Measurements from ENCODE around the gene RXRA. TPM values are rescaled to one million over a fixed set of nuclear protein-coding genes. Genes with fewer than 3 reads are reported as not detected.

RXRA gene
- total RNA-seq, 4 donors from 2014 or later: 41.8 to 83.1 (median 50.4) TPM

DNA sequence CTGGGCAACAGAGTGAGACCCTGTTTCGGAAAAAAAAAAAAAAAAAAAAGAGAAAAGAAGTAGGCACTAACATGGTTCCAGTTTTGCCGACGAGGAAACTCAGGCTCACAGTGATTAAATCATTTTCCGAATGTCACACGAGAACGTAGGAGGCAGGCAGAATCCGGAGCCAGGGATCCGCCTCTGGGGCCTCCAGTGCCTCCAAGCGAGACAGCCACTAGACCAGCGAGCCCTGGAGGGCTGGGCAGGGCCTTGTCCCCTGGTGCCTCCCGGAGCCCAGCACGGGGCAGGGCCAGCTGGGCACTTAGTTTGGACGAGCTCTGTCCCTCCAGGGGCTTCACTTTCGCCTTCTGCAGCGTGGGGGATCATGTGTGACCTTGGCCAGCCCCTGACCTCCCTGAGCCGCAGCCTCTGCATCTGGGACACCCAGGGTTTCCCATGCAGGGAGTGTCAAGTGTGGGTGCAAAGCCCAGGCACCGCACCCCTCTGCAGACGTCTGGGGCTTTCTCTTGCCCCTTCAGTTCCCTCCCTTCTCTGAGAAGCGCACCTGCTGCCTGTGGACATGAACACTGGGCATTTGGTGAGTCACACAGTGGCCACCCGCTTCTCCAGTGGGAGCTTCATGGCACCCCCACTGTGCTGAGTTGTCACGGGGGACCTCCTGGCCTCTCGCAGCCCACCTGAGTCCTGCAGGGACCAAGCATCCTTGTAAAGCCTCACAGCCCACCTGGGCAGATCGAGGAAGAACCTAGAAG lies 80.3 kb downstream of the RXRA start:
- Histone ChIP-seq H3K4me1 (peaks cover 90 to 100% (median 95%) of the 10 kb centered on the region in 3 donors), H3K27ac (peak overlapping the region; percentile 85 to 91 (median 87)), H3K36me3 (peaks cover 0 to 69% (median 8%) of the 10 kb centered on the region in 3 donors), H3K27me3 (no peaks in the 10 kb centered on the region), H3K4me3 (peak overlapping the region in 3 of 4 donors; percentile 15 to 52 (median 28)), H3K9me3 (no peaks in the 10 kb centered on the region)
- no peak for DNase-seq
- WGBS, 2 donors: 29 to 47% methylated on average over 11 to 15 of the region's 23 CpGs
- TF ChIP-seq, protein P1, sequence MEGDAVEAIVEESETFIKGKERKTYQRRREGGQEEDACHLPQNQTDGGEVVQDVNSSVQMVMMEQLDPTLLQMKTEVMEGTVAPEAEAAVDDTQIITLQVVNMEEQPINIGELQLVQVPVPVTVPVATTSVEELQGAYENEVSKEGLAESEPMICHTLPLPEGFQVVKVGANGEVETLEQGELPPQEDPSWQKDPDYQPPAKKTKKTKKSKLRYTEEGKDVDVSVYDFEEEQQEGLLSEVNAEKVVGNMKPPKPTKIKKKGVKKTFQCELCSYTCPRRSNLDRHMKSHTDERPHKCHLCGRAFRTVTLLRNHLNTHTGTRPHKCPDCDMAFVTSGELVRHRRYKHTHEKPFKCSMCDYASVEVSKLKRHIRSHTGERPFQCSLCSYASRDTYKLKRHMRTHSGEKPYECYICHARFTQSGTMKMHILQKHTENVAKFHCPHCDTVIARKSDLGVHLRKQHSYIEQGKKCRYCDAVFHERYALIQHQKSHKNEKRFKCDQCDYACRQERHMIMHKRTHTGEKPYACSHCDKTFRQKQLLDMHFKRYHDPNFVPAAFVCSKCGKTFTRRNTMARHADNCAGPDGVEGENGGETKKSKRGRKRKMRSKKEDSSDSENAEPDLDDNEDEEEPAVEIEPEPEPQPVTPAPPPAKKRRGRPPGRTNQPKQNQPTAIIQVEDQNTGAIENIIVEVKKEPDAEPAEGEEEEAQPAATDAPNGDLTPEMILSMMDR (IDR thresholded peaks at IDR 0.05): no peak
- TF ChIP-seq POLR2A (IDR thresholded peaks at IDR 0.05): no peak
- intact Hi-C loops (cut with DNase I): no loop called here

DNA sequence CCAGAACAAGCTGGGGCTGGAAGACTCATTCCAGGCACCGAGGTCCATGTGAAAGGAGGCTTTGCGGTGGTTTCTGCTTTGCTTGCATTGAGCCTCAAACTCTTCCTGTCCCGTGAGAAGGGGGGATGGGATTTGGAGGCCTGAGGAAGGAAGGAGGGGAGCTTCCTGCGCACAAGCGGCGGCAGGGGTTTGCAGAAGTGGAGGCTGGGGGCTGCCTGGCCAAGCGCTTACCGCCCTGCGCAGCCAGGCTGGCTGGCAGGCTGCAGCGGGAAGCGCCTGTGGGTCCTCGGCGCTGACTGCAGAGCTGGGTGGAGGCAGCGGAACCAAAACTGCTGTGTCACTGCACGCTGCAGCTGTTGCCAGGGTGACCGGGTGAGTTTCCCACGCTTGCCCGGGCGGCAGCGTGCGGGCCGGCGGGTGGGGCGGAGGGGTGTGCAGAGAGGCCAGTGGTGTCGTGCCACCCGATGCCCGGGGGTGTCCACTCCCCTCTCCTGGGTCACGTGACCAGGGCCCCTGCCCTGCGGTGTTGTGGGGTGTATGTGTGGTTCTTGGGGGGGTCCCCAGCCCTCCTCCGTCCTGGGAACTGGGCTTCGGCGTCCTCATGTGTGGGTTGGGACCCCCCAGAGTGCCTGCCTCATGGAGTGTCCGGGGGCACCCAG lies 81.0 kb downstream of the RXRA start:
- Histone ChIP-seq H3K9me3 (no peaks in the 10 kb centered on the region), H3K4me3 (peak overlapping the region in 3 of 4 donors; percentile 15 to 52 (median 28)), H3K4me1 (peaks cover 98 to 100% (median 100%) of the 10 kb centered on the region in 3 donors), H3K27ac (peak overlapping the region; percentile 85 to 91 (median 87)), H3K27me3 (no peaks in the 10 kb centered on the region), H3K36me3 (peaks cover 0 to 64% (median 5%) of the 10 kb centered on the region in 3 donors)
- peak in 1 of 4 donors; percentile 49 for TF ChIP-seq POLR2A (IDR thresholded peaks at IDR 0.05)
- TF ChIP-seq, protein P1 (IDR thresholded peaks at IDR 0.05): no peak
- WGBS, 2 donors: 3% methylated on average over 6 of the region's 33 CpGs; no CpG with 5 or more reads in 1 of the 2 donors
- intact Hi-C loops (cut with DNase I): no loop called here
- no peak for DNase-seq

DNA sequence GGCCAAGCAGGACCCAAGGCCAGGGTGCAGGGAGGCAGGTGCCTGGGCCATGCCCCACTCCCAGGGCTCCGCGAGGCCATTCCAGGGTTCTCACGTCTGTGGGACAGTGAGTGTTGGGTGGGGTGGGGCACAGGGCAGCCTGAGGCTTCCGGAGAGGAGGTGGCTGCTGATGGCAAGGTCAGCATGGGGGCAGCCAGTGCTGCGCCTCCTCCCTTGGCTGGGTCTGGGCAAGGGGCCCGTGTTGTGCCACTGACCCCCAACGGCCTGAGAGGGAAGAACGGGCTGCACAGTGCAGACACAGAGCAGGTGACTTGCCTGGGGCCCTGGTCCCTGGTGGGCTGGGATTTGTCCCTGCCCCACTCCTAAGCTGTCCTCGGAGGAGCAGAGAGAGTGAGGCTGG lies 82.1 kb downstream of the RXRA start:
- WGBS, 2 donors: 70% methylated on average over 2 of the region's 9 CpGs; no CpG with 5 or more reads in 1 of the 2 donors
- Histone ChIP-seq H3K27me3 (no peaks in the 10 kb centered on the region), H3K27ac (peak overlapping the region; percentile 85 to 91 (median 87)), H3K4me3 (no peak overlapping the region), H3K4me1 (peaks cover 99 to 100% (median 100%) of the 10 kb centered on the region in 3 donors), H3K9me3 (no peaks in the 10 kb centered on the region), H3K36me3 (peaks cover 0 to 63% (median 0%) of the 10 kb centered on the region in 3 donors)
- no peak for DNase-seq
- TF ChIP-seq POLR2A (IDR thresholded peaks at IDR 0.05): no peak
- TF ChIP-seq, protein P1 (IDR thresholded peaks at IDR 0.05): no peak
- intact Hi-C loops (cut with DNase I): no loop called here

DNA sequence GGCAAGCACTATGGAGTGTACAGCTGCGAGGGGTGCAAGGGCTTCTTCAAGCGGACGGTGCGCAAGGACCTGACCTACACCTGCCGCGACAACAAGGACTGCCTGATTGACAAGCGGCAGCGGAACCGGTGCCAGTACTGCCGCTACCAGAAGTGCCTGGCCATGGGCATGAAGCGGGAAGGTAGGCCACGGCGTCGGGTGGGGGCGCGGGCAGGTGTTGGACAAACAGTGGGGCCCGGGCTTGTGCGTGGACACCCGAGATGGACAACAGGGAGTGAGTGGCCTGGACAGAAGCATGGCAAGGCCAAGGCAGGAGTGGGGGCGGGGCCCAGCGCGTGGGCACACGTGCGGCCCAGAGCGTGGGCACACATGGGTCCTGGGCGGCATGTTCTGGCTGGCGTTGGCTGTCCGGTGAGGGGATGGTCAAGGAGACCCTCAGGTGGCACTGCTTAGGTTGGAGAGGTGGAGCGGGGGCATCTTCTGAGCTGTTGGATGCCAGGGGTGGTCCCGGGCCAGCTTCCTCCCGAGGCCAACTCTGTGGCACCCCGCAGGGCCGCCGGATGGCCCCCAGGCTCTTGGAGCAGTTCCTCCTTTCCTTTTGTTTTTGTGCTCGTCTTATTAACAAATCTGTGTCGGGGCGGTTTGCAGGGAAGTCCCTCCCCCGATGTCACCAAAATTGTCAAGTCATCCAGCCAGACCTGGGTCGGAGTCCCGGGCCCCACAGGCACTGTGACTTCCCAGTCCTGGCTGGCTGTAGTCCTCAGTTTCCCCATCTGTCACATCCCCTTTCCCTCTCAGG lies 82.9 kb downstream of the RXRA start:
- DNase-seq: no peak
- Histone ChIP-seq H3K27ac (peak overlapping the region; percentile 37 to 91 (median 87)), H3K4me3 (no peak overlapping the region), H3K27me3 (no peaks in the 10 kb centered on the region), H3K9me3 (no peaks in the 10 kb centered on the region), H3K4me1 (peaks cover 98 to 100% (median 100%) of the 10 kb centered on the region in 3 donors), H3K36me3 (peaks cover 0 to 60% (median 0%) of the 10 kb centered on the region in 3 donors)
- no peak for TF ChIP-seq POLR2A (IDR thresholded peaks at IDR 0.05)
- TF ChIP-seq, protein P1 (IDR thresholded peaks at IDR 0.05): no peak
- intact Hi-C loops (cut with DNase I): no loop called here
- WGBS, 2 donors: 74 to 86% methylated on average over 16 to 24 of the region's 40 CpGs
